Amniotic stem cell (primary cell): Measurements from ENCODE around the gene BMPR1B.

Experiments used
- DNase-seq: peaks from one replicate; lab custom pipeline; 2025; lab: John Stamatoyannopoulos, UW

Gene BMPR1B

GRCh38 chr4:95188701-95189370, 431.1 kb downstream of the BMPR1B start:
- no peak for DNase-seq

GRCh38 chr4:95190751-95191436, 433.1 kb downstream of the BMPR1B start:
- no peak for DNase-seq

- no peak for DNase-seq
Measured at GRCh38 chr4:95191537-95191936, 433.8 kb downstream of the BMPR1B start.

GRCh38 chr4:95193391-95194224, 435.9 kb downstream of the BMPR1B start:
- DNase-seq: no peak

GRCh38 chr4:95197353-95197752, 439.6 kb downstream of the BMPR1B start:
- DNase-seq: no peak

GRCh38 chr4:95198961-95199360, 441.2 kb downstream of the BMPR1B start:
- no peak for DNase-seq

- no peak for DNase-seq
Measured at GRCh38 chr4:95204267-95204844, 446.6 kb downstream of the BMPR1B start.

- DNase-seq: no peak
Measured at GRCh38 chr4:95204873-95205272, 447.1 kb downstream of the BMPR1B start.
